Endothelial cell of hepatic sinusoid (primary cell): ENCODE results near the gene BGLAP.

Source experiments
- in situ Hi-C: cut with HindIII; loops from 2 replicates; pipeline ENCODE4 v1.10.0; 2017; ENCODE audit warnings: low sequenced_read_pairs

BGLAP gene

GRCh38 chr1:156251527-156251926, 9.5 kb downstream of the BGLAP start:
- in situ Hi-C loops = no loop called here

GRCh38 chr1:156253634-156254033, 11.7 kb downstream of the BGLAP start:
- in situ Hi-C loops = no loop called here

GRCh38 chr1:156257711-156258110, 15.7 kb downstream of the BGLAP start:
- in situ Hi-C loops = no loop called here

GRCh38 chr1:156258859-156259258, 16.9 kb downstream of the BGLAP start:
- in situ Hi-C loops = no loop called here

- in situ Hi-C loops = no loop called here
Measured at GRCh38 chr1:156259805-156260204, 17.8 kb downstream of the BGLAP start.

GRCh38 chr1:156260896-156261295, 18.9 kb downstream of the BGLAP start:
- in situ Hi-C loops = no loop called here

GRCh38 chr1:156262461-156263287, 20.7 kb downstream of the BGLAP start:
- in situ Hi-C loops = no loop called here

GRCh38 chr1:156263288-156263655, 21.3 kb downstream of the BGLAP start:
- in situ Hi-C loops = no loop called here

GRCh38 chr1:156266051-156266450, 24.1 kb downstream of the BGLAP start:
- in situ Hi-C loops = no loop called here

- in situ Hi-C loops = no loop called here
Measured at GRCh38 chr1:156268336-156268735, 26.4 kb downstream of the BGLAP start.

- in situ Hi-C loops = no loop called here
Measured at GRCh38 chr1:156270314-156270713, 28.3 kb downstream of the BGLAP start.

- in situ Hi-C loops = no loop called here
Measured at GRCh38 chr1:156276532-156276931, 34.5 kb downstream of the BGLAP start.

- in situ Hi-C loops = no loop called here
Measured at GRCh38 chr1:156276966-156277381, 35.0 kb downstream of the BGLAP start.

GRCh38 chr1:156279837-156280236, 37.9 kb downstream of the BGLAP start:
- in situ Hi-C loops = loop anchor here (5.0 kb wide), 1 partner anchor 92 kb away; no protein-coding TSS in a partner anchor

GRCh38 chr1:156281281-156281680, 39.3 kb downstream of the BGLAP start:
- in situ Hi-C loops = loop anchor here (5.0 kb wide), 1 partner anchor 91 kb away; no protein-coding TSS in a partner anchor

GRCh38 chr1:156281693-156282478, 39.9 kb downstream of the BGLAP start:
- in situ Hi-C loops = loop anchor here (5.0 kb wide), 1 partner anchor 90 kb away; no protein-coding TSS in a partner anchor

- in situ Hi-C loops = loop anchor here (5.0 kb wide), 1 partner anchor 90 kb away; no protein-coding TSS in a partner anchor
Measured at GRCh38 chr1:156282479-156283222, 40.7 kb downstream of the BGLAP start, which contains the start of gene SMG5. SMG5 (minus strand) TSS chr1:156282825; CDS start chr1:156282680, 145 bp downstream.

GRCh38 chr1:156283521-156283920, 41.5 kb downstream of the BGLAP start:
- in situ Hi-C loops = loop anchor here (5.0 kb wide), 1 partner anchor 89 kb away; no protein-coding TSS in a partner anchor

- in situ Hi-C loops = loop anchor here (5.0 kb wide), 1 partner anchor 88 kb away; no protein-coding TSS in a partner anchor
Measured at GRCh38 chr1:156284112-156284511, 42.1 kb downstream of the BGLAP start, which contains the start of gene TMEM79. TMEM79 (plus strand) TSS chr1:156284325; CDS start chr1:156285227, 902 bp downstream.

GRCh38 chr1:156284757-156285156, 42.8 kb downstream of the BGLAP start:
- in situ Hi-C loops = loop anchor here (5.0 kb wide), 1 partner anchor 88 kb away; no protein-coding TSS in a partner anchor

GRCh38 chr1:156285437-156285836, 43.5 kb downstream of the BGLAP start:
- in situ Hi-C loops = no loop called here
